AG10803 (cell line): Measurements from ENCODE around the gene OR52E1.

Experiments
- DNase-seq: peaks from one replicate; pipeline ENCODE4 v3.0.0; 2010; ENCODE audit warnings: low read depth
- H3K4me3 ChIP-seq: 2 replicates; pipeline ENCODE4 v1.5.1; 2011; ENCODE audit warnings: mild to moderate bottlenecking, low read length, control low read depth
- TF ChIP-seq, protein P1 (sequence below): conservative IDR thresholded peaks from 2 replicates; pipeline ENCODE4 v1.5.1; 2011; ENCODE audit warnings: mild to moderate bottlenecking, low read length, control low read depth, inconsistent platforms

The OR52E1 gene

GRCh38 chr11:5083602-5084001, 14.2 kb downstream of the OR52E1 start:
- no peak for DNase-seq
- TF ChIP-seq, protein P1, sequence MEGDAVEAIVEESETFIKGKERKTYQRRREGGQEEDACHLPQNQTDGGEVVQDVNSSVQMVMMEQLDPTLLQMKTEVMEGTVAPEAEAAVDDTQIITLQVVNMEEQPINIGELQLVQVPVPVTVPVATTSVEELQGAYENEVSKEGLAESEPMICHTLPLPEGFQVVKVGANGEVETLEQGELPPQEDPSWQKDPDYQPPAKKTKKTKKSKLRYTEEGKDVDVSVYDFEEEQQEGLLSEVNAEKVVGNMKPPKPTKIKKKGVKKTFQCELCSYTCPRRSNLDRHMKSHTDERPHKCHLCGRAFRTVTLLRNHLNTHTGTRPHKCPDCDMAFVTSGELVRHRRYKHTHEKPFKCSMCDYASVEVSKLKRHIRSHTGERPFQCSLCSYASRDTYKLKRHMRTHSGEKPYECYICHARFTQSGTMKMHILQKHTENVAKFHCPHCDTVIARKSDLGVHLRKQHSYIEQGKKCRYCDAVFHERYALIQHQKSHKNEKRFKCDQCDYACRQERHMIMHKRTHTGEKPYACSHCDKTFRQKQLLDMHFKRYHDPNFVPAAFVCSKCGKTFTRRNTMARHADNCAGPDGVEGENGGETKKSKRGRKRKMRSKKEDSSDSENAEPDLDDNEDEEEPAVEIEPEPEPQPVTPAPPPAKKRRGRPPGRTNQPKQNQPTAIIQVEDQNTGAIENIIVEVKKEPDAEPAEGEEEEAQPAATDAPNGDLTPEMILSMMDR = no peak
- H3K4me3 ChIP-seq = no peak overlapping the region

DNA sequence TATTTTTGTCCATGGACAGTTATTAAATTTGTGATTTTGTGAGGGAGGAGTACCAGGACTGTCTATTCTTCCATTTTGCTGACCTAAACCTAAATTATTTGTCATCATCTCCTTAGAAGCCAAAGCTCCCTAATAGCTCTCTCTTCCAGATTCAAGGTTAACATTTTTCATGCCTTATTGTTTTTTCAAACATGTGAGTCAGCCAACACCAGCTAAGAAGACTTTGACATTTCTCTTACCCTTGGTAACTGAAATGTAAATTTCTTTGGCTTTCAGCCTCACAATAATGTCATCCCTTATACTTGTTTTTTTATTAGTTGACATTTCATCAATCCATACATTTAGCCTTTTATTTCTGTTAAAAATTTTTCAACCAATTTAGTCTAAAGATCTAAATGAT, 19.2 kb downstream of the OR52E1 start:
- TF ChIP-seq, protein P1 = no peak

DNA sequence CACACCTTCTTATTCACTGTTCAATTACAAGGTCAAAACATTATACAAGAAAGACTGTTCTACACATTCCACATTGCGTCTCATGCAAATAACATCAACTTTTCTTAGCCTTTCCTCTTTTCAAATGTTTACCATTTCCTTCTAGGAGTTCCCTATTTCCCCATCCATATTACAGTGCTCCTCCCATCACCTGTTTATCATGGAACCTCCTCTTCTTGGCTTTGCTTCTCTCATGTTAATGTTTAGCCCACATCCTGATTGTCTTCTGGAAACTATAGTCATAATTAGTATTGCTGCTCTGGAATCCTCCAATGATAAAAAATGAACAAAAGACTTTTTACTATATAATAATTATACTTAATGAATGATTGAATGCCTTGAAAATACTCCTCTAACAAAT, 21.3 kb downstream of the OR52E1 start:
- TF ChIP-seq, protein P1 = no peak
- H3K4me3 ChIP-seq = no peak overlapping the region
- no peak for DNase-seq

More for the DNA sequence above, 19.2 kb downstream of the OR52E1 start:
- no peak for DNase-seq
- no peak overlapping the region for H3K4me3 ChIP-seq

DNA sequence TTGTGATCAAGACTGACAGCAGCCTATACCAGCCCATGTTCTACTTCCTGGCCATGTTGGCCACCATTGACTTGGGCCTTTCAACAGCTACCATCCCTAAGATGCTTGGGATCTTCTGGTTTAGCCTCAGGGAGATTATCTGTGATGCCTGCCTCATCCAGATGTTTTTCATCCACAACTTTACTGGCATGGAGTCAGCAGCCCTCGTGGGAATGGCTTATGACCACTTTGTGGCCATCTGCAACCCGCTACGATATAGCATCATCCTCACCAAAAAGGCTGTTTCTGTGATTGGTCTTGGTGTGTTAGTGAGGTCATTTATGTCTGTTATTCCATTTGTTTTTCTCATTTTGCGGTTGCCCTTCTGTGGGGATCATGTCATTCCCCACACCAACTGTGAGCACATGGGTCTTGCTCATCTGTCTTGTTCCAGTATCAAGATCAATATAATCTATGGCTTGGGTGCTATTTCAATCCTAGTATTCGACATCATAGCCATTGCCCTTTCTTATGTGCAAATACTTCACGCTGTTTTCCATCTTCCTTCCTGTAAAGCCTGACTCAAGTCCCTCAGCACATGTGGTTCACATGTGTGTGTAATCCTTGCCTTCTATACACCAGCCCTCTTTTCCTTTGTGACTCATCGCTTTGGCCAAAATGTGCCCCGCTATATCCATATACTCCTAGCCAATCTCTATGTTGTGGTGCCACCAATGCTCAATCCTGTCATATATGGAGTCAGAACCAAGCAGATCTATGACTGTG, 23.6 kb downstream of the OR52E1 start:
- TF ChIP-seq, protein P1 = no peak
- H3K4me3 ChIP-seq = no peak overlapping the region
- peak; percentile 4 for DNase-seq

- no peak overlapping the region for H3K4me3 ChIP-seq
- DNase-seq = no peak
- TF ChIP-seq, protein P1 = no peak
Measured at GRCh38 chr11:5096011-5096410, 26.6 kb downstream of the OR52E1 start.

GRCh38 chr11:5102246-5102645, 32.9 kb downstream of the OR52E1 start:
- TF ChIP-seq, protein P1 = no peak
- H3K4me3 ChIP-seq = no peak overlapping the region
- no peak for DNase-seq

GRCh38 chr11:5103066-5103465, 33.7 kb downstream of the OR52E1 start:
- no peak for DNase-seq
- H3K4me3 ChIP-seq = no peak overlapping the region
- TF ChIP-seq, protein P1 = no peak
